Suprapubic skin (tissue), 4 donors: Measurements from ENCODE around the gene CACNA1E. TPM values are rescaled to one million over a fixed set of nuclear protein-coding genes. Genes with fewer than 3 reads are reported as not detected.

Source experiments
- DNase-seq, 2 donors: peaks; one replicate each; pipeline ENCODE4 v3.0.0-alpha.2; 2019; ENCODE audit warnings: low spot score in 2 of 2
- H3K27ac ChIP-seq: fragments of 200-600 bp; sonication (generic); one replicate; pipeline ENCODE4 v1.5.1; 2019
- H3K27me3 ChIP-seq: fragments of 200-600 bp; sonication (generic); one replicate; pipeline ENCODE4 v1.5.1; 2019
- H3K36me3 ChIP-seq: fragments of 200-600 bp; sonication (generic); one replicate; pipeline ENCODE4 v1.5.1; 2019
- H3K4me1 ChIP-seq: fragments of 200-600 bp; sonication (generic); one replicate; pipeline ENCODE4 v1.5.1; 2019
- H3K4me3 ChIP-seq: fragments of 200-600 bp; sonication (generic); one replicate; pipeline ENCODE4 v1.5.1; 2019; ENCODE audit warnings: mild to moderate bottlenecking
- H3K9me3 ChIP-seq: fragments of 200-600 bp; sonication (generic); one replicate; pipeline ENCODE4 v1.5.1; 2019
- CTCF ChIP-seq, 2 donors: fragments of 200-600 bp in 1 of 2; fragments of 450-650 bp in 1 of 2; sonication (generic) in 1 of 2; IDR thresholded peaks; one replicate each; pipeline ENCODE4 v1.5.1; 2016 to 2019; ENCODE audit warnings: antibody characterized with exemption in 2 of 2, mild to moderate bottlenecking in 1 of 2, moderate library complexity in 1 of 2
- EP300 ChIP-seq: sonication (generic); formaldehyde crosslinking; IDR thresholded peaks from one replicate; pipeline ENCODE4 v1.6.1; 2017; ENCODE audit warnings: antibody characterized with exemption
- POLR2A ChIP-seq, 2 donors: fragments of 450-650 bp; IDR thresholded peaks; one replicate each; pipeline ENCODE4 v1.6.1; 2017; ENCODE audit warnings: antibody characterized with exemption in 2 of 2, mild to moderate bottlenecking in 2 of 2, moderate library complexity in 2 of 2
- POLR2AphosphoS5 ChIP-seq, 3 donors: sonication (generic); formaldehyde crosslinking; IDR thresholded peaks; one replicate each; pipeline ENCODE4 v1.6.1; 2017; ENCODE audit warnings: antibody characterized with exemption in 3 of 3
- WGBS: methylation state at CpG from one replicate; pipeline ENCODE4 v1.1.5; 2018; 5-methylcytosine and 5-hydroxymethylcytosine counted together
- total RNA-seq, 4 donors: library from RNA; depleted of rRNA; stranded (reverse); fragments of >200 nt; gene quantifications; one replicate each; pipeline ENCODE4 v1.1.0, GENCODE V29; 2016

The CACNA1E gene
- total RNA-seq, 4 donors from 2014 or later = not detected

- WGBS = 49% methylated on average over 2 of the region's 2 CpGs
- no peaks in the 10 kb centered on the region for H3K27me3 ChIP-seq
- TF ChIP-seq CTCF (IDR thresholded peaks at IDR 0.05) (no peak), POLR2AphosphoS5 (IDR thresholded peaks at IDR 0.05) (no peak)
- no peaks in the 10 kb centered on the region for H3K36me3 ChIP-seq
- H3K9me3 ChIP-seq = no peaks in the 10 kb centered on the region
- H3K4me3 ChIP-seq = no peak overlapping the region
- no peak overlapping the region for H3K27ac ChIP-seq
- DNase-seq = no peak
- H3K4me1 ChIP-seq = no peaks in the 10 kb centered on the region
Measured at GRCh38 chr1:181806746-181807145, 323.4 kb downstream of the CACNA1E start.

- Histone ChIP-seq H3K4me3 (no peak overlapping the region), H3K9me3 (no peaks in the 10 kb centered on the region), H3K27me3 (no peaks in the 10 kb centered on the region), H3K36me3 (no peaks in the 10 kb centered on the region), H3K27ac (no peak overlapping the region), H3K4me1 (no peaks in the 10 kb centered on the region)
- no peak for TF ChIP-seq POLR2A (IDR thresholded peaks at IDR 0.05)
- DNase-seq = no peak
- 79% methylated on average over 4 of the region's 4 CpGs for WGBS
Measured at GRCh38 chr1:181807251-181807650, 323.9 kb downstream of the CACNA1E start.

- no peak for TF ChIP-seq EP300
- no peak for TF ChIP-seq CTCF (IDR thresholded peaks at IDR 0.05)
- TF ChIP-seq POLR2A (IDR thresholded peaks at IDR 0.05) = no peak
- TF ChIP-seq POLR2AphosphoS5 (IDR thresholded peaks at IDR 0.05) = no peak
- H3K4me1 ChIP-seq = no peaks in the 10 kb centered on the region
- WGBS = 91% methylated on average over 1 of the region's 1 CpG
- H3K36me3 ChIP-seq = no peaks in the 10 kb centered on the region
- H3K27me3 ChIP-seq = no peaks in the 10 kb centered on the region
- no peaks in the 10 kb centered on the region for H3K9me3 ChIP-seq
- no peak for DNase-seq
- no peak overlapping the region for H3K27ac ChIP-seq
- H3K4me3 ChIP-seq = no peak overlapping the region
Measured at GRCh38 chr1:181809991-181810545, 326.8 kb downstream of the CACNA1E start.

GRCh38 chr1:181812208-181812607 is 328.9 kb downstream of the CACNA1E start:
- DNase-seq = no peak
- TF ChIP-seq EP300 (no peak), CTCF (IDR thresholded peaks at IDR 0.05) (no peak), POLR2AphosphoS5 (IDR thresholded peaks at IDR 0.05) (no peak), POLR2A (IDR thresholded peaks at IDR 0.05) (no peak)
- no peak overlapping the region for H3K4me3 ChIP-seq
- H3K9me3 ChIP-seq = no peaks in the 10 kb centered on the region
- H3K27me3 ChIP-seq = no peaks in the 10 kb centered on the region
- H3K27ac ChIP-seq = no peak overlapping the region
- 69% methylated on average over 7 of the region's 7 CpGs for WGBS
- H3K36me3 ChIP-seq = no peaks in the 10 kb centered on the region
- no peaks in the 10 kb centered on the region for H3K4me1 ChIP-seq

GRCh38 chr1:181813266-181813665 is 329.9 kb downstream of the CACNA1E start:
- Histone ChIP-seq H3K27me3 (no peaks in the 10 kb centered on the region), H3K27ac (no peak overlapping the region), H3K4me3 (no peak overlapping the region), H3K36me3 (no peaks in the 10 kb centered on the region), H3K4me1 (no peaks in the 10 kb centered on the region), H3K9me3 (no peaks in the 10 kb centered on the region)
- DNase-seq = no peak
- TF ChIP-seq POLR2AphosphoS5 (IDR thresholded peaks at IDR 0.05) = no peak
- no peak for TF ChIP-seq CTCF (IDR thresholded peaks at IDR 0.05)
- no peak for TF ChIP-seq EP300
- TF ChIP-seq POLR2A (IDR thresholded peaks at IDR 0.05) = no peak
- WGBS = 63% methylated on average over 4 of the region's 4 CpGs

GRCh38 chr1:181816608-181817007 is 333.3 kb downstream of the CACNA1E start:
- no peak overlapping the region for H3K27ac ChIP-seq
- H3K36me3 ChIP-seq = no peaks in the 10 kb centered on the region
- no peaks in the 10 kb centered on the region for H3K4me1 ChIP-seq
- no peaks in the 10 kb centered on the region for H3K27me3 ChIP-seq
- no peak for DNase-seq
- H3K4me3 ChIP-seq = no peak overlapping the region
- 85% methylated on average over 4 of the region's 4 CpGs for WGBS
- no peaks in the 10 kb centered on the region for H3K9me3 ChIP-seq
- TF ChIP-seq CTCF (IDR thresholded peaks at IDR 0.05) (no peak), POLR2AphosphoS5 (IDR thresholded peaks at IDR 0.05) (no peak), POLR2A (IDR thresholded peaks at IDR 0.05) (no peak), EP300 (no peak)
